NB4 (cell line): Measurements from ENCODE around the gene SLX9.

Experiments used
- DNase-seq: peaks from one replicate; pipeline ENCODE4 v3.0.0; 2010; ENCODE audit warnings: low read depth
- H3K4me3 ChIP-seq: one replicate; pipeline ENCODE4 v1.5.1; 2011; ENCODE audit warnings: mild to moderate bottlenecking, low read depth, low read length, moderate library complexity
- MYC ChIP-seq: IDR thresholded peaks from 2 replicates; pipeline ENCODE4 v1.6.1; 2011; ENCODE audit warnings: low read depth, low read length
- POLR2A ChIP-seq: IDR thresholded peaks from 2 replicates; pipeline ENCODE4 v1.6.1; 2011; ENCODE audit warnings: mild to moderate bottlenecking; ENCODE audit not compliant: insufficient read length; ENCODE audit errors: extremely low read depth
- TF ChIP-seq, protein P1 (sequence below): IDR thresholded peaks from one replicate; pipeline ENCODE4 v1.5.1; 2012; ENCODE audit warnings: low read depth, low read length
- TF ChIP-seq, protein P2 (sequence below): IDR thresholded peaks from 2 replicates; pipeline ENCODE4 v1.6.1; 2011; ENCODE audit warnings: low read depth, low read length

SLX9 gene

DNA sequence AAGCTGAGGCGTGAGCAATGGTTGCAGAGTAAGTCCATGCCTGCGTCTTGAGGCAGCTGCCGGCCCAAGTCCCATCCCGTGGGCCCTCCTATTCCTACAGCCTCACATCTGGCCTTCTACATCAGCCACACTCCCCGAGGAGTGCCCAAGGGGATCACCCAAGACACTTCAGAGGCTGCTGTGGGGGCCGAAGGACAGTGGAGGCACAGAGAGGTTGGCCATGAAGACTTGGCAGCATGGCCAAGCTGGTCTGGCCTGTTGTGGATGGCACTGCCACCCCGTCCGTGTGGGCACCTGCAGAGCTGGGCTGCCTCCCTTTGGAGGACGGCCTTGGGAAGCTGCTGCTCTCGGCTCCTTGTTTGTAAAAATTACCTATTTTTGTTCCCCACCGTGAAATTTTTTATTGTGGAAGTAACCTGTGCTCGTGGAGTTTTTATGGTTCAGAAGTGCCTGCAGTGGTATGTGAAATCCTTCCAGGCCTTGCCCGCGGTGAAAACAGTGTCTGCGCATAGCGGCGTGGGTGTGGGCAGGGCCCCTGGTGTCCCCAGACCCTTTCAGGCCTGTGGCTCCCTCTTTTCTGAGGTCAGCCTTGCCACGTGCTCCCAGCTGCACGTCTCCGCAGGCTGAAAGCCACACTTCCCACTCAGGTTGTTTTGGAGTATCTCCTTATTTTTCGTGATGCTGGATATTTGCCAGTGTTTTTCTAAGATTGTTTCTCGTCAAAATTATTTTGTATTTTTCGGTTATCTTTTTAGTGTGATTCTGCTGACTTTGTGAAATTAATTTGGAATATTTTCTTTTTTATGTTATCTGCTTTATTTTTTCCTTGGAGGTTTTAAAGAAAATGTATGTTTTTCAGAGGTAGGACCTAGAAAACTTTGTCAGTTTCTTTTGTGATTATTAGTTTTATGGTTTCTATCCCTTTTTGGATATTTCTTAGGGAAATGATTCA is 20.6 kb downstream of the SLX9 start:
- no peak for DNase-seq
- TF ChIP-seq MYC (no peak), POLR2A (no peak)
- TF ChIP-seq, protein P1, sequence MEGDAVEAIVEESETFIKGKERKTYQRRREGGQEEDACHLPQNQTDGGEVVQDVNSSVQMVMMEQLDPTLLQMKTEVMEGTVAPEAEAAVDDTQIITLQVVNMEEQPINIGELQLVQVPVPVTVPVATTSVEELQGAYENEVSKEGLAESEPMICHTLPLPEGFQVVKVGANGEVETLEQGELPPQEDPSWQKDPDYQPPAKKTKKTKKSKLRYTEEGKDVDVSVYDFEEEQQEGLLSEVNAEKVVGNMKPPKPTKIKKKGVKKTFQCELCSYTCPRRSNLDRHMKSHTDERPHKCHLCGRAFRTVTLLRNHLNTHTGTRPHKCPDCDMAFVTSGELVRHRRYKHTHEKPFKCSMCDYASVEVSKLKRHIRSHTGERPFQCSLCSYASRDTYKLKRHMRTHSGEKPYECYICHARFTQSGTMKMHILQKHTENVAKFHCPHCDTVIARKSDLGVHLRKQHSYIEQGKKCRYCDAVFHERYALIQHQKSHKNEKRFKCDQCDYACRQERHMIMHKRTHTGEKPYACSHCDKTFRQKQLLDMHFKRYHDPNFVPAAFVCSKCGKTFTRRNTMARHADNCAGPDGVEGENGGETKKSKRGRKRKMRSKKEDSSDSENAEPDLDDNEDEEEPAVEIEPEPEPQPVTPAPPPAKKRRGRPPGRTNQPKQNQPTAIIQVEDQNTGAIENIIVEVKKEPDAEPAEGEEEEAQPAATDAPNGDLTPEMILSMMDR: no peak
- TF ChIP-seq, protein P2, sequence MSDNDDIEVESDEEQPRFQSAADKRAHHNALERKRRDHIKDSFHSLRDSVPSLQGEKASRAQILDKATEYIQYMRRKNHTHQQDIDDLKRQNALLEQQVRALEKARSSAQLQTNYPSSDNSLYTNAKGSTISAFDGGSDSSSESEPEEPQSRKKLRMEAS: no peak
- no peak overlapping the region for H3K4me3 ChIP-seq

DNA sequence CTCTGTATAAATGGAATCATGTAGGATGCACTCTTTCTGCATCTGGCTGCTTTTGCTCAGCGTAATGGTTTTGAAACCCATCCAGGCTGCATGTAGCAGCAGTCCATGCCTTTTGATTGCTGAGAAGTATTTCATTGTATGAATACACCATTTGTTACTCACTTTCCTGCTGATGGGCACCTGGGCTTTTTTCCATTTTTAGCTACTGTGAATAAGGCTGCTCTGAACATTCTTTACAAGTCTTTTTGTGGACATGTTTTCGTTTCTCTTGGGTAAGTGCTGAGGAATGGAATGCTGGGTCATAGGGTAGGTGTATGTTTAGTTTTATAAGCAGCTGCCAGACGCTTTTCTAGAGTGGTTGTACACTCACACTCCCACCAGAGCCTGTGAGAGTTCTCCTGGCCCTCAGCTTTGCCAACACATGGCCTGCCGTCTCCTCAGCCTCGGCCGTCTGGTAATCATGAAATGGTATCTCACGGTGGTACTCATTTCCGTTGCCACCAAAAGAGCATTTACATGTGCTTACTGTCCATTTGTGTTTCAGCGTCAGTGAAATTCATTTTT is 22.7 kb downstream of the SLX9 start:
- H3K4me3 ChIP-seq: no peak overlapping the region
- DNase-seq: no peak
- TF ChIP-seq, protein P2: no peak
- TF ChIP-seq, protein P1: no peak
- TF ChIP-seq POLR2A: no peak
- no peak for TF ChIP-seq MYC

DNA sequence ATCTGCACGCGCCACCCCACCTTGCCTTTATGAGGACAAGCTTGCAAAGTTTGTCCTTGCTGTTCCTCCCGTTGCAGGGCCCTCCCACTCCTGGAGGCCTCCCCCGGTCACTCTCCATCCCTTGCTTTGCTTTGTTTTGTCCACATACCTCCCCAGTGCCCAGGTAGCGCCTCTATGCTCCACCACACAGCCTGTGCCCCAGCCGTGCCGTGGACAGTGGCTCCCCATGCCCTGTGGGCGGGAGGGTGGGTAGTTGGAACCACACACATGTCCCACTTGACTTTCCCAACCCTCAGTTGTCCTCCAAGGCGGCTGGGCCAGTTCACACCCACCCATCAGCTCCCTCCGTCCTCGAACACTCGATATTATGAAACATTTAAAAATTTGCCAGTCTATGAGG is 24.6 kb downstream of the SLX9 start:
- no peak for TF ChIP-seq MYC
- TF ChIP-seq, protein P1: no peak
- TF ChIP-seq POLR2A: no peak
- TF ChIP-seq, protein P2: no peak

DNA sequence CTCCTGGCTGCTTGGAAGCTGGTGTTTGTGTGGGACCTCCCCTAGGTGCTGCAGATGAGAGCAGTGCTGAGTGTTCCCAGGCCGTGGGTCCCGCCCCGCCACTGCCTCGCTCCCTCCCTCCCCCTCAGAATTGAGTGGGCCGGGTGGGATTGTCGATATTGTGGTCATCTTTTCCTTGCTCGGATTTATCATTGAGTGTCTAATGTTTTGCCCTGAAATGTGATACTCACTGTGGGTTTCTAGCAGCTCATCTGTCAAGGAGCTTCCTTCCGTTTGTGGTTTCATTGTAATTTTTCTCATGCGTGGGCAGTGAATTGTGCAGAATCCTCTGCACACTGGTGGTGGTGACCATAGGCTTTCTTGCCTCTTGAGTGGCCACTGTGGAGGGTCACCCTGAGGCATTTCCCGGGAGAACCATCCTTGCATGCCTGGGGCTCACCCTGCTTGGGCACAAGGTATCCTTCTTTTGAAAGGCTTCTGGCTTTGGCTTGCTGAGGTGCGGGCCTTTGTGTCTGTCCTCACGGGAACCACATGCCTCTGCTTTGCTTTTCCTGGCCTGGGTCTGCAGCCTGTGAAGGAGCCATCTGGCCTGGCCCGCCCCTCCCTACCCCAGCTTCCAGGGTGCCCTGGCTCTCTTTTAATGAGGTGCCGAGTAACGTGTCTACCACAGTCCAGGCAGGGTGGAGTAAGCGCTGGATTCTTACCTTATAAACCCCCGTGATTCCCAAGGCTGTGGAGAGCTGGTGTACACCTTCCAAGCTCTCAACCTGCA is 25.6 kb downstream of the SLX9 start:
- DNase-seq: peak; percentile 54
- no peak overlapping the region for H3K4me3 ChIP-seq
- TF ChIP-seq, protein P2: 0 out of 2 replicates have a peak, but pooled peaks have one; percentile 14
- TF ChIP-seq POLR2A: no peak

More for the DNA sequence above, 24.6 kb downstream of the SLX9 start:
- no peak overlapping the region for H3K4me3 ChIP-seq
- DNase-seq: no peak

DNA sequence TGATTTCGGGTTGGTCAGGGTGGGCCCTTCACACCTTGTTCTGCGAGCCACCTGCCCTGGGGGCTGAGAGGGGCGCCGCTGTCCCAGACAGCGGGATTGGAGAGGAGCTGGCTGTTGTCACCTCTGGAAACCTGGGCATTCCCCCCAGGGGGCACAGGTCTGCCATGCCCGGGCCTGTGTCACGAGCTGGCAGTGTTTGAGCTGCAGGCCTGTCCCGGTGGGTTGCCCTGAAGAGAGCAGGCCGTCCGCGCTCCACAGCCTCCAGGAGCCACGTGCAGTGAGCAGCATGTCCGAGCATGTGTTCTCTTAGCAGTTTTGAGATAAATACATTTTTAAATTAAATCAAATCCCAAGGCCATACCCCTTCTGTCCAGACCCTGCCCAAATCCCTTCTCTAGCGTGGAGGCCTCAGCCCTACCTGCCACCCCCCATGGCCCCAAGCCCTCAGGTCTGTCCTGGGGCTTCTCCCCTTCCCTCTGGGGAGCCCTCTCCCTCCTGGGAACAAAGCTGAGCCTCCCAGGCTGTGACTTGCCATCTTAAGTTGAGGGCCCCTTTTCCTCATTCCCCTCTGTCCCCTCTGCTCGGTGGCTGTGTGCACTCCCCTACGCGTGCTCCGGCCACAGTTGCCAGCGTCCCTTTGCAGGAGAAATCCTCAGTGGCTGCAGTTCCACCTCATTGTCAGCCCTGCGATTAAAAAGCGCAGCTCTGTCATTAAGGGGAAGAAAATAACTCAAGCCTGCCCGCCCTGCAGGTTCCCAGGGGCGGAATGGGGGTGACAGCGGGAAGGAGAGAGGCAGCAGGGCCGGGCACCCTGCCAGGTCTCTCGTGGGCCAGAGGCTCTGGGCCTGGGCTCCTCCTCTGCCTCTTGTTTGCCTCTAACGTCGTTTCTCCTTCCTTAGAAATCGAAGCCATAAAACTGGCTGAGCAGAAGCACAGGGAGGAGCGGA is 26.6 kb downstream of the SLX9 start:
- no peak overlapping the region for H3K4me3 ChIP-seq
- TF ChIP-seq, protein P2: no peak
- TF ChIP-seq POLR2A: no peak
- TF ChIP-seq MYC: no peak
- TF ChIP-seq, protein P1: no peak
- DNase-seq: no peak
